ENCODE results near the gene CHRM5.
"Not testable (repeated sequence)": the region's sequence is repeated elsewhere in the genome, so short reads cannot be mapped to it uniquely, and the experiment has no call there.

Gene CHRM5

GRCh38 chr15:33987444-33987843 is 19.1 kb downstream of the CHRM5 start:
- H3K27ac ChIP-seq: no peak overlapping the region
- no peak for TF ChIP-seq ZFX (IDR thresholded peaks at IDR 0.05; ENCODE audit: borderline replicate concordance)
- TF ChIP-seq CTCF (IDR thresholded peaks at IDR 0.05): no peak

- no peak overlapping the region for H3K27ac ChIP-seq
- TF ChIP-seq ZFX (IDR thresholded peaks at IDR 0.05; ENCODE audit: borderline replicate concordance) (no peak), CTCF (IDR thresholded peaks at IDR 0.05) (no peak)
These were observed 20.1 kb downstream of the CHRM5 start for GRCh38 chr15:33988384-33988783.

- no peak overlapping the region for H3K27ac ChIP-seq
- no peak for TF ChIP-seq ZFX (IDR thresholded peaks at IDR 0.05; ENCODE audit: borderline replicate concordance)
- peak; percentile 85 for TF ChIP-seq CTCF (IDR thresholded peaks at IDR 0.05)
These were observed 25.8 kb downstream of the CHRM5 start for GRCh38 chr15:33994005-33994615.

GRCh38 chr15:33995666-33996065 is 27.4 kb downstream of the CHRM5 start:
- H3K27ac ChIP-seq: not testable (repeated sequence)

- no peak overlapping the region for H3K27ac ChIP-seq
- TF ChIP-seq ZFX (IDR thresholded peaks at IDR 0.05; ENCODE audit: borderline replicate concordance): no peak
- no peak for TF ChIP-seq CTCF (IDR thresholded peaks at IDR 0.05)
These were observed 33.2 kb downstream of the CHRM5 start for GRCh38 chr15:34001536-34001935.

- no peak for TF ChIP-seq ZFX (IDR thresholded peaks at IDR 0.05; ENCODE audit: borderline replicate concordance)
- TF ChIP-seq CTCF (IDR thresholded peaks at IDR 0.05): no peak
- no peak overlapping the region for H3K27ac ChIP-seq
These were observed 38.1 kb downstream of the CHRM5 start for GRCh38 chr15:34006381-34006780.

GRCh38 chr15:34009656-34010055 is 41.4 kb downstream of the CHRM5 start:
- TF ChIP-seq ZFX (IDR thresholded peaks at IDR 0.05; ENCODE audit: borderline replicate concordance) (no peak), CTCF (IDR thresholded peaks at IDR 0.05) (no peak)
- no peak overlapping the region for H3K27ac ChIP-seq

- H3K27ac ChIP-seq: no peak overlapping the region
- TF ChIP-seq ZFX (IDR thresholded peaks at IDR 0.05; ENCODE audit: borderline replicate concordance) (no peak), CTCF (IDR thresholded peaks at IDR 0.05) (no peak)
These were observed 42.6 kb downstream of the CHRM5 start for GRCh38 chr15:34010921-34011320.

Data from 22Rv1 (cell line).